Measurements from ENCODE around the gene FAM107A. TPM values are rescaled to one million over a fixed set of nuclear protein-coding genes. Genes with fewer than 3 reads are reported as not detected.

FAM107A gene
- total and polyA plus RNA-seq, 2 of the 4 experiments (the other 2 are of a cell fraction), result not detected

GRCh38 chr3:58566398-58567250 is 10.6 kb downstream of the FAM107A start:
- no peak overlapping the region for H3K18ac ChIP-seq (ENCODE audit: low read depth, low read length)
- CTCF ChIA-PET, result interaction anchor here (8.3 kb wide), 1 partner anchor 63 kb away, joined by 69 read pairs; no protein-coding TSS in a partner anchor
- intact Hi-C loops (cut with micrococcal nuclease), result loop anchor here (10.0 kb wide), 2 partner anchors 418 to 1068 kb away; no protein-coding TSS in a partner anchor

More at GRCh38 chr3:58566398-58567250, 10.6 kb downstream of the FAM107A start:
- DNase-seq, result no peak
- Histone ChIP-seq H3K4me2 (ENCODE audit: low read depth, low read length) (no peak overlapping the region), H2AK5ac (ENCODE audit: low read depth, low read length) (peak overlapping the region; percentile 40; the same call in 1 of the 2 replicates), H3K23ac (ENCODE audit: low read depth, low read length) (no peak overlapping the region), H2AFZ (replicated peaks; ENCODE audit: low read length, poor library complexity) (peak overlapping the region; percentile 14), H4K5ac (ENCODE audit: low read depth, low read length) (no peak overlapping the region), H3K56ac (ENCODE audit: extremely low read depth, insufficient read depth, low read length) (no peak overlapping the region), H3K36me3 (ENCODE audit: control insufficient read depth, insufficient read depth, low read length) (no peaks in the 10 kb centered on the region), H3K27me3 (ENCODE audit: control insufficient read depth, insufficient read depth, low read length) (no peaks in the 10 kb centered on the region), H3K14ac (replicated peaks; ENCODE audit: low read depth, low read length) (peak overlapping the region; percentile 34; the same call in 1 of the 2 replicates), H2BK20ac (ENCODE audit: low read depth, low read length) (peak overlapping the region; percentile 55; the same call in 1 of the 2 replicates), H3K9me1 (ENCODE audit: insufficient read depth, low read length) (peaks cover 13% of the 10 kb centered on the region), H3K4ac (ENCODE audit: low read depth, low read length) (peak overlapping the region; percentile 40), H4K8ac (ENCODE audit: low read depth in 2 of 2, low read length in 2 of 2) (0 out of 4 replicates have a peak overlapping the region, but pooled peaks of 1 of the 2 experiments have one; percentile 3), H3K27ac (ENCODE audit: insufficient read depth, low read length) (no peak overlapping the region), H2AK9ac (replicated peaks; ENCODE audit: low read depth, low read length, poor library complexity) (no peak overlapping the region), H3K9me3 (ENCODE audit: control insufficient read depth, insufficient read depth, low read length) (peaks cover 2% of the 10 kb centered on the region; the same call in 1 of the 2 replicates), H4K91ac (ENCODE audit: insufficient read depth, low read depth, low read length) (peak overlapping the region; percentile 51), H2BK15ac (ENCODE audit: low read depth, low read length) (peak overlapping the region; percentile 55; the same call in 1 of the 3 replicates), H3K4me3 (ENCODE audit: insufficient read depth, low read depth, low read length) (no peak overlapping the region), H3K9ac (ENCODE audit: low read depth, low read length) (no peak overlapping the region), H4K20me1 (ENCODE audit: insufficient read depth, low read length) (no peaks in the 10 kb centered on the region), H2BK5ac (ENCODE audit: low read depth, low read length, poor library complexity, severe bottlenecking) (no peak overlapping the region), H3K79me1 (ENCODE audit: low read depth in 1 of 2, low read length in 2 of 2) (no peaks in the 10 kb centered on the region), H3K4me1 (ENCODE audit: control insufficient read depth, insufficient read depth, low read length) (peaks cover 2% of the 10 kb centered on the region; the same call in 1 of the 2 replicates), H2BK120ac (ENCODE audit: low read depth, low read length) (peak overlapping the region; percentile 61)
- dilution Hi-C loops (cut with HindIII; ENCODE audit: low sequenced_read_pairs, unreplicated experiment) (no loop called here), in situ Hi-C loops (cut with MboI; ENCODE audit: low sequenced_read_pairs) (loop anchor here (25.0 kb wide), 1 partner anchor 421 kb away; no protein-coding TSS in a partner anchor)
- POLR2A ChIA-PET (ENCODE audit: unreplicated experiment), result no interaction called here
- BruUV-seq (replicated peaks), result no TSS peak
- TF ChIP-seq POLR2A (IDR thresholded peaks at IDR 0.05; ENCODE audit: low read depth, low read length), result no peak
- no peak for TF ChIP-seq MXI1 (IDR thresholded peaks at IDR 0.05; ENCODE audit: borderline replicate concordance, low read depth, low read length)
- TF ChIP-seq, protein P1, sequence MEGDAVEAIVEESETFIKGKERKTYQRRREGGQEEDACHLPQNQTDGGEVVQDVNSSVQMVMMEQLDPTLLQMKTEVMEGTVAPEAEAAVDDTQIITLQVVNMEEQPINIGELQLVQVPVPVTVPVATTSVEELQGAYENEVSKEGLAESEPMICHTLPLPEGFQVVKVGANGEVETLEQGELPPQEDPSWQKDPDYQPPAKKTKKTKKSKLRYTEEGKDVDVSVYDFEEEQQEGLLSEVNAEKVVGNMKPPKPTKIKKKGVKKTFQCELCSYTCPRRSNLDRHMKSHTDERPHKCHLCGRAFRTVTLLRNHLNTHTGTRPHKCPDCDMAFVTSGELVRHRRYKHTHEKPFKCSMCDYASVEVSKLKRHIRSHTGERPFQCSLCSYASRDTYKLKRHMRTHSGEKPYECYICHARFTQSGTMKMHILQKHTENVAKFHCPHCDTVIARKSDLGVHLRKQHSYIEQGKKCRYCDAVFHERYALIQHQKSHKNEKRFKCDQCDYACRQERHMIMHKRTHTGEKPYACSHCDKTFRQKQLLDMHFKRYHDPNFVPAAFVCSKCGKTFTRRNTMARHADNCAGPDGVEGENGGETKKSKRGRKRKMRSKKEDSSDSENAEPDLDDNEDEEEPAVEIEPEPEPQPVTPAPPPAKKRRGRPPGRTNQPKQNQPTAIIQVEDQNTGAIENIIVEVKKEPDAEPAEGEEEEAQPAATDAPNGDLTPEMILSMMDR (conservative IDR thresholded peaks at IDR 0.05; ENCODE audit: low read depth, low read length), result no peak
- TF ChIP-seq CHD1 (IDR thresholded peaks at IDR 0.05; ENCODE audit: low read depth, low read length), result no peak
- no peak for TF ChIP-seq BHLHE40 (IDR thresholded peaks at IDR 0.05; ENCODE audit: low read depth, low read length)
- TF ChIP-seq MAZ (IDR thresholded peaks at IDR 0.05; ENCODE audit: borderline replicate concordance, low read depth, low read length), result no peak
- no peak for TF ChIP-seq RCOR1 (IDR thresholded peaks at IDR 0.05; ENCODE audit: insufficient replicate concordance, low read length)
- no peak for TF ChIP-seq MAFK (IDR thresholded peaks at IDR 0.05; ENCODE audit: low read depth, low read length)
- no peak for TF ChIP-seq FOS (IDR thresholded peaks at IDR 0.05; ENCODE audit: low read depth, low read length)
- no peak for TF ChIP-seq RAD21 (IDR thresholded peaks at IDR 0.05; ENCODE audit: low read length)
- TF ChIP-seq NFE2L2 (IDR thresholded peaks at IDR 0.05; ENCODE audit: low read depth, low read length), result no peak
- no peak for TF ChIP-seq RFX5 (IDR thresholded peaks at IDR 0.05; ENCODE audit: low read depth, low read length)
- TF ChIP-seq, protein P2, sequence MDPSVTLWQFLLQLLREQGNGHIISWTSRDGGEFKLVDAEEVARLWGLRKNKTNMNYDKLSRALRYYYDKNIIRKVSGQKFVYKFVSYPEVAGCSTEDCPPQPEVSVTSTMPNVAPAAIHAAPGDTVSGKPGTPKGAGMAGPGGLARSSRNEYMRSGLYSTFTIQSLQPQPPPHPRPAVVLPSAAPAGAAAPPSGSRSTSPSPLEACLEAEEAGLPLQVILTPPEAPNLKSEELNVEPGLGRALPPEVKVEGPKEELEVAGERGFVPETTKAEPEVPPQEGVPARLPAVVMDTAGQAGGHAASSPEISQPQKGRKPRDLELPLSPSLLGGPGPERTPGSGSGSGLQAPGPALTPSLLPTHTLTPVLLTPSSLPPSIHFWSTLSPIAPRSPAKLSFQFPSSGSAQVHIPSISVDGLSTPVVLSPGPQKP (IDR thresholded peaks at IDR 0.05; ENCODE audit: borderline replicate concordance, low read depth, low read length), result no peak
- no peak for TF ChIP-seq SMC3 (IDR thresholded peaks at IDR 0.05; ENCODE audit: low read depth, low read length)
- TF ChIP-seq CEBPB (IDR thresholded peaks at IDR 0.05; ENCODE audit: low read depth, low read length), result no peak
- ATAC-seq (ENCODE audit: low read depth), result no peak
- 100% methylated on average over 1 of the region's 9 CpGs; no CpG with 5 or more reads in 1 of the 2 experiments for WGBS, 2 experiments (ENCODE audit: extremely low coverage in 2 of 2, insufficient read length in 1 of 2)

Data from IMR-90 (cell line).